ENCODE data around the gene KMT5C.

KMT5C gene

DNA sequence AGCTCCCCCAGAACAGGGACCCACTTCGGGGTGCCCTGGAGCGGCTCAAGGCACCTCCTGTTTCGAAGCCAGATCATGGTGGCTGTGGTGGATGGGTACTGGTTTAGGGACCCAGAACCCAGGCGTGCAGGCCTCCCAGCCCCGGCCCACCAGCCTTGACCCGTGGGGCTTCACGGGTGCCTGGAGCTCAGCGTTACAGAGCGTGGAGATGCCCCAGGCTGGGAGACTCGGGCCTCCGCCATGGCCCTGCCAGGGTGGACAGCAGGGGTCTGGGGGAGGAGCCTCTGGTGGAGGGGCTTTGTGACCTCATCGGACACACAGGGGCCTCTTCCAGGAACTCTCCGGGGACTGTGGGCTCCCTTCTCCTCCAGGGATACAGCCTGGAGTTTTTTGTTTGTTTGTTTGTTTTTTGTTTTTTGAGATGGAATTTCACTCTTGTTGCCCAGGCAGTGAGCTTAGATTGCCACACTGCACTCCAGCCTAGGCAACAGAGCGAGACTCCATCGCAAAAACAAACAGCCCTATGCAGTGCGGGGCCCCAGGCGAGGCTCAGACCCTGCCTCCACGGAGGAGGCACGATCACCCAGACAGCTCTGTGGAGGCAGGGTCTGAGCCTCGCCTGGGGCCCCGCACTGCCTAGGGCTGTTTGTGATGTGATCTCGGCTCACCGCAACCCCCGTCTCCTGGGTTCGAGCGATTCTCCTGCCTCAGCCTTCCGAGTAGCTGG, 23.5 kb downstream of the KMT5C start, which contains the start of gene GARIN5B:
GARIN5B (minus strand) TSS at position 271 of the 727 bp plus-strand sequence; CDS start at position 77, 194 bp downstream.
- DNase-seq (ENCODE audit: extremely low read depth, insufficient read length): no peak
- no peaks in the 10 kb centered on the region; the same call in 1 of the 2 replicates for H3K27me3 ChIP-seq (replicated peaks; ENCODE audit: control insufficient read depth, insufficient read depth, low read length)
- no peak within 1 kb of the TSS for H3K4me3 ChIP-seq (replicated peaks; ENCODE audit: low read depth, low read length)
- TF ChIP-seq, protein P1, sequence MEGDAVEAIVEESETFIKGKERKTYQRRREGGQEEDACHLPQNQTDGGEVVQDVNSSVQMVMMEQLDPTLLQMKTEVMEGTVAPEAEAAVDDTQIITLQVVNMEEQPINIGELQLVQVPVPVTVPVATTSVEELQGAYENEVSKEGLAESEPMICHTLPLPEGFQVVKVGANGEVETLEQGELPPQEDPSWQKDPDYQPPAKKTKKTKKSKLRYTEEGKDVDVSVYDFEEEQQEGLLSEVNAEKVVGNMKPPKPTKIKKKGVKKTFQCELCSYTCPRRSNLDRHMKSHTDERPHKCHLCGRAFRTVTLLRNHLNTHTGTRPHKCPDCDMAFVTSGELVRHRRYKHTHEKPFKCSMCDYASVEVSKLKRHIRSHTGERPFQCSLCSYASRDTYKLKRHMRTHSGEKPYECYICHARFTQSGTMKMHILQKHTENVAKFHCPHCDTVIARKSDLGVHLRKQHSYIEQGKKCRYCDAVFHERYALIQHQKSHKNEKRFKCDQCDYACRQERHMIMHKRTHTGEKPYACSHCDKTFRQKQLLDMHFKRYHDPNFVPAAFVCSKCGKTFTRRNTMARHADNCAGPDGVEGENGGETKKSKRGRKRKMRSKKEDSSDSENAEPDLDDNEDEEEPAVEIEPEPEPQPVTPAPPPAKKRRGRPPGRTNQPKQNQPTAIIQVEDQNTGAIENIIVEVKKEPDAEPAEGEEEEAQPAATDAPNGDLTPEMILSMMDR (IDR thresholded peaks at IDR 0.05; ENCODE audit: insufficient read depth, low read length, poor library complexity, severe bottlenecking): no peak
- H3K36me3 ChIP-seq (ENCODE audit: control insufficient read depth, insufficient read depth, low read length): no peaks in the 10 kb centered on the region

DNA sequence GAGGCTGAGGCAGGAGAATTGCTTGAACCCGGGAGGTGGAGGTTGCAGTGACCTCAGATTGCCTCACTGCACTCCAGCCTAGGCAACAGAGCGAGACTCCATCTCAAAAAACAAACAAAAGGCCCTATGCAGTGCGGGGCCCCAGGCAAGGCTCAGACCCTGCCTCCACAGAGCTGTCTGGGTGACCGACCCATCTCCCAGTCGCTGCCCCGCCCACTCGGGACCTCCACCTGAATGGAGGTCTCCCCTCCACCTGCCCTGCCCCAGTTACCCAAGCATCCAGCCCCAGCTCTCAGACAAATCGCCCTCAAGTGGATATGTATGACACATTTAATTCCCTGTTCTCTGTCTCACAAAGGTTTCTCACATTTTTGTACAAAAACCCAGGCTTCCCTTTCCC, 25.6 kb downstream of the KMT5C start:
- Histone ChIP-seq H3K27me3 (replicated peaks; ENCODE audit: control insufficient read depth, insufficient read depth, low read length) (no peaks in the 10 kb centered on the region; the same call in 1 of the 2 replicates), H3K4me3 (replicated peaks; ENCODE audit: low read depth, low read length) (no peak overlapping the region), H3K36me3 (ENCODE audit: control insufficient read depth, insufficient read depth, low read length) (no peaks in the 10 kb centered on the region)
- TF ChIP-seq, protein P1 (IDR thresholded peaks at IDR 0.05; ENCODE audit: insufficient read depth, low read length, poor library complexity, severe bottlenecking): no peak
- DNase-seq (ENCODE audit: extremely low read depth, insufficient read length): no peak

DNA sequence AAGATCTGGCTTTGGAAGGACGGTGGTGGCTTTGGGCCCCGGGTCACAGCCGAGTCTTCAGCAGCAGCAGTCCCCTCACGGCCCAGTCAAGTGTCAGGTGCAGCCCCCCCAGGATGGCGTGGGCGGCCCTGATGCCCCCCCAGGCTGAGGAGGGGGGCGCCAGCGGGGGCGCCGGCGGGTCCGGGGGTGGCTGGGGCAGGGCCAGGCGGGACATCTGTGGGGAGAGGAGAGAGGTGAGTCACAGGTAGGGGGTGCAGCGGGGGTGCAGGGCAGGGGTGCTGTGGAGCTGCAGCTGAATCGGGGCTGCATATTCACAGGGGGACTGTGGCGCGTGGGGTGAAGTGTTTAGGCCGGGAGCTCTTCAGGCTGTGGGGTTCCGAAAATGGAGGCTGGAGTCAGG, 26.3 kb downstream of the KMT5C start:
- H3K4me3 ChIP-seq (replicated peaks; ENCODE audit: low read depth, low read length): no peak overlapping the region
- TF ChIP-seq, protein P1 (IDR thresholded peaks at IDR 0.05; ENCODE audit: insufficient read depth, low read length, poor library complexity, severe bottlenecking): no peak
- H3K36me3 ChIP-seq (ENCODE audit: control insufficient read depth, insufficient read depth, low read length): no peaks in the 10 kb centered on the region
- no peak for DNase-seq (ENCODE audit: extremely low read depth, insufficient read length)
- H3K27me3 ChIP-seq (replicated peaks; ENCODE audit: control insufficient read depth, insufficient read depth, low read length): no peaks in the 10 kb centered on the region; the same call in none of the 2 replicates

DNA sequence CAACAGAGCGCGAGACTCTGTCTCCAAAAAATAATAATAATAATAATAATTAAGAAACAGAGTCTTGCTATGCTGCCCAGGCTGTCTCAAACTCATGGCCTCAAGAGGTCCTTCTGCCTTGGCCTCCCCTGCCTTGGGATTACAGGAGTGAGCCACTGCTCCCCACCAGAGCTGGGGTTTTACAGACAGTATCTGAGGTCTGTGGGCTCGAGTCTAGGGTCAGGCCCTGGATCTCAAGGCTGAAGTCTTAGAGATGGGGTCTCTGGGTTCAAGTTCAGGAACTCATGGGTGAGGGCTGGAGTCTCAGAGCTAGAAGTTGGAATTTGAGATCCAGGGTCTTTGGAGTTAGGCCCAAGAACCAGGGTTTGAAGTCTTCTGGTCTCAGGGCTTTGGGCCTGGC, 27.1 kb downstream of the KMT5C start:
- TF ChIP-seq, protein P1 (IDR thresholded peaks at IDR 0.05; ENCODE audit: insufficient read depth, low read length, poor library complexity, severe bottlenecking): no peak
- Histone ChIP-seq H3K4me3 (replicated peaks; ENCODE audit: low read depth, low read length) (no peak overlapping the region), H3K36me3 (ENCODE audit: control insufficient read depth, insufficient read depth, low read length) (no peaks in the 10 kb centered on the region), H3K27me3 (replicated peaks; ENCODE audit: control insufficient read depth, insufficient read depth, low read length) (no peaks in the 10 kb centered on the region; the same call in none of the 2 replicates)
- no peak for DNase-seq (ENCODE audit: extremely low read depth, insufficient read length)

DNA sequence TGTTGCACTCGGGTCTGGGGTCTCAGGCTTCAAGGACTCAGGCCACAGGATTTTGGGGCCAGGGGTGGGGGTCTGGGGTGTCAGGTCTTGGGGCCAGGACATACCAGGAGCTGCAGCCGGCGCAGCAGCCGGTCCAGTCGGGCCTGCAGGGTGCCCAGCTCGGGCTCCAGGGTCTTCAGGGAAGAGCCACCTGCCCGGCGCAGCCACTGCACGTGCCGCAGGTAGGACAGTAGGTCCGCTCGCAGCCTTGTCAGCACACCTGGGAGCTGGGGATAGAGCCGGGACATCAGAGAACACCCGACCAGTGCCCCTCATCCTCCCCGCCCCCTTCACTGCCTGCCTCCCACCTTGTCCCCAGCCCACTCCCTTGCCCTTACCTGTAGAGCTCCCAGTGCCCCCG, 28.4 kb downstream of the KMT5C start:
- TF ChIP-seq, protein P1 (IDR thresholded peaks at IDR 0.05; ENCODE audit: insufficient read depth, low read length, poor library complexity, severe bottlenecking): no peak
- no peaks in the 10 kb centered on the region for H3K36me3 ChIP-seq (ENCODE audit: control insufficient read depth, insufficient read depth, low read length)
- no peak overlapping the region for H3K4me3 ChIP-seq (replicated peaks; ENCODE audit: low read depth, low read length)
- H3K27me3 ChIP-seq (replicated peaks; ENCODE audit: control insufficient read depth, insufficient read depth, low read length): no peaks in the 10 kb centered on the region; the same call in none of the 2 replicates
- no peak for DNase-seq (ENCODE audit: extremely low read depth, insufficient read length)
